GM20431 (cell line): ENCODE measurements around the gene GAS6.
"Not testable (repeated sequence)": the region's sequence is repeated elsewhere in the genome, so short reads cannot be mapped to it uniquely, and the experiment has no call there.

ENCODE experiments used
- in situ Hi-C: fragments of 300-500 bp; cut with MseI, MboI; formaldehyde crosslinking; loops from one replicate; pipeline ENCODE4 v1.15.0; 2020; ENCODE audit warnings: low sequenced_read_pairs; ENCODE audit not compliant: unreplicated experiment

The GAS6 gene

DNA sequence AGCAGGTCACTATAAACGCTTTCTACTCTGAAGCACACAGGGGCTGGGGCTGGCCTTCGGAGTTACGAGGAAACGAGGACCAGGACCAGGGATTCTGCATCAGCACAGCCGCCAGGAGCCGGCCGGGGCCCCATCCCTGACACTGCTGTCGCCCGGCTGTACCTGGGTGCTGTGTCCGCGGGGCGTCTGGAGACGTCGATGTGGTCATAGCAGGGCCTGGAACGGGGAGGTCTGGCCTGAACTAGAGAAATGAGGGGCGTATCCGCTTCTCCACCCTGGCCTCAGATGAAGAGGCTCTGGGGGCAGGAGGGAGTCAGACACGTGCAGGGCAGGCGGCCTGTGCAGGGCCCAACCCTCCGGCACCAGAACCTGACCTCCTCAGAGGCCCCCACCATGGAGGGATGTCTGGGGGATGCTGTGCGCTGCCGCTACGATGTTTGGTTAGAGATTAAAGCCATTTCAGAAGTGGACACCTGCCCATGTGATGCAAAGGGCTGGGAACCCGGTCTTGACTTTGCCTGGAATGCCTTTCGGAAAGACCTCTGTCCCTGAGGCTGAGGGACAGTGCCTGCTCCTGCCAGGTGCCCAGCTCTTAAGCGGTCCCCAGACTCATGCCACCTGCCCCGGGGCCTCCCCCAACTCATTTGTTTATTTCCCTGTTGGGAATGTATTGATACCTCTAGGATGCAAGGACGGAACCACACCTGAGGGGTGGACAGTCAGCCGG is 21.4 kb downstream of the GAS6 start:
- in situ Hi-C loops = no loop called here

DNA sequence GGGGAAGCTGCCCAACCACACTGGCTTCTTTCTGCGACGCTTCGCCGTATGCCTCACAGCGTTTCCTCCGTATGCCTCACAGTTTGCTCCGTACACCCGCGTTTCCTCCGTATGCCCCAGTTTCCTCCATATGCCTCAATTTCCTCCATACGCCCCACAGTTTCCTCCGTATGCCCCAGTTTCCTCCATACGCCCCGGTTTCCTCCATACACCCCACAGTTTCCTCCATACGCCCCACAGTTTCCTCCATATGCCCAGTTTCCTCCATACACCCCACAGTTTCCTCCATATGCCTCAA is 22.6 kb downstream of the GAS6 start:
- in situ Hi-C loops = no loop called here

DNA sequence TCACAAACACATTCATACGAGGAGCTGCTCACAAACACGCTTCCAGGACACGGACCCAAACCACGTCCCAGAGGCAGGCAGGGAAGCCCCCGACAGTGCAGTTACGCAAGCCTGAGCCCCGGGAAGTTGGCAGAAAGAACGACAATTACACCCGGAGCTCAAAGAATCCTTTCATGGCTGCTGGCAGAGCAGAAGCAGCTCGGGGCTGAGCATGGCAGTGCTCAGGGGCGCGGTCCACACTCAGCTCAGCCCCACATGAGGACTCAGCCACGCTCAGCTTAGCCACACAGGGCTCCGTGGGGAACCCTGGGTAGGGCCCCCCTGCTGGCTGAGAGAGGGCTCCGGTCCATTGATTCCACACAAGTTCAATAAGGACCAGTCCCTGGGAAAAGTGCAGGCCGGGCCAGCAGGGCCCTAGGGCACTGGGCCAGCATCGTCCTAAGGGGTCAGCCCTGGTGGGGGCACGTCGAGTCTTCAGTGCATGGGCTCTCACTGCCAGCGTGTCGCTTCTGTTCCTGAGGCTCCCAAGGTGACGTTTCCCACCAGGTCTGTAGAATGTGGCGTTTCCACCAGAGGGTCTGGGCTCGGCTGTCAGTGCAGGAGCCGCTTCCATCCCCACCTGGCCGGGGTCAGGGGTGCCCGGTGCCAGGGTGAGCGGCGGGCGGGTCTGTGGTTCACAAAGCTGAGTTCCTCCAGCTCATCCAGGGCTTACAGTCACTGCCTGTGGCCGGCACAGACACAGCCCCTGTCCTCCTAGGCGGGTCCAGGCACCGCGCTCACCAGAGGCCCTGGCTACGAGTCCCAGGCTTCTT is 23.1 kb downstream of the GAS6 start:
- in situ Hi-C loops = no loop called here

DNA sequence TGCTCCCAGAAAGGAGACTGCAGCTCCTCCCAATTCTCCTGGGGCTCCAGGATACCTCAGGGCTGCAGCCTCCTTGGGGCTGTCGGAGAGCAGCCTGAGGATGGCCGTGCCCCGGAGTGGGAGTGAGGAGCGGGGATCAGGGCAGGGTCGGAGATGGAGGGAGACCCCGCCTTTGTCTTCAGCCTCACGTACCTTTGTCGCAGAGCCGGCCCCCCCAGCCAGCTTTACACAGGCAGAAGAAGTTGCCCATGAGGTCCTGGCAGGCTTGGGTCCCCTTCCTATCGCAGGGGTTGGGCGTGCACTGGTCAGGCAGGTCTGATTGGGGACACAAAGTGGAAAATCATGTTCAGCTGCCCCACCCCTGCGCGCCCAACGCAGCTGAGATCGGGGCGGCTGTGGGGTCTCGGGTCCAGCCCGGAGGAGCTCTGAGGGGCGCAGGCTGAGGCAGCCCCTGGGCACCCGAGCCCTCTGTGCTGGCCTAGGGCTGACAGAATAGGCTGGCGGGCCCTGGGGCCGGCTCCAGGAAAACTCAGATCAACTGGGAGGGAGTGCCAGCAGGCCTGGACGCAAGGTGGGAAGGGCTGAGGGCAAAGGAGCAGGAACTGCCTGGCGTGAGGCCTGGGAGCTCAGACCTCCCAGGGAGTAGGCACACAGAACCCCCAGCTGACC is 24.2 kb downstream of the GAS6 start:
- in situ Hi-C loops = no loop called here

DNA sequence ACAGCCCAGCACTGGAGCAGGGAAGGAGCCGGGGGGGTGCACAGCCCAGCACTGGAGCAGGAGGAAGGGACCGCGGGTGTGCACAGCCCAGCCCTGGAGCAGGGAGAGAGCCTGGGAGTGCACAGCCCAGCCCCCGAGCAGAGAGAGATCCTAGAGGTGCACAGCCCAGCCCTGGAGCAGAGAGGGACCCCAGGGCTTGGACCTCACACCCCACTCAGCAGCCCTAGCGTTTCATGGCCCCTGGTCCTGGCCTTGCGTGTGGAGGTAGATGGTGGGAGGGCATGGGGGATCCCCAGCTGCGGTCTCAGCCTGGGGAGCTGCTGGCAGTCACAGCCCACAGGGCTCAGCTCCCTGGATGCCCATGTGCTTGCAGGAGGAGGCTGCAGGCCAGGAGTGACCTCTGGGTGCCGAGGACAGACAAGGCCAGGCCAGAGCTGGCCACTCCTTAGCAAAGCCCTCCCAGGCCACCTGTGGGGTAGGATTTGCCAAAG is 25.1 kb downstream of the GAS6 start:
- in situ Hi-C loops = no loop called here

DNA sequence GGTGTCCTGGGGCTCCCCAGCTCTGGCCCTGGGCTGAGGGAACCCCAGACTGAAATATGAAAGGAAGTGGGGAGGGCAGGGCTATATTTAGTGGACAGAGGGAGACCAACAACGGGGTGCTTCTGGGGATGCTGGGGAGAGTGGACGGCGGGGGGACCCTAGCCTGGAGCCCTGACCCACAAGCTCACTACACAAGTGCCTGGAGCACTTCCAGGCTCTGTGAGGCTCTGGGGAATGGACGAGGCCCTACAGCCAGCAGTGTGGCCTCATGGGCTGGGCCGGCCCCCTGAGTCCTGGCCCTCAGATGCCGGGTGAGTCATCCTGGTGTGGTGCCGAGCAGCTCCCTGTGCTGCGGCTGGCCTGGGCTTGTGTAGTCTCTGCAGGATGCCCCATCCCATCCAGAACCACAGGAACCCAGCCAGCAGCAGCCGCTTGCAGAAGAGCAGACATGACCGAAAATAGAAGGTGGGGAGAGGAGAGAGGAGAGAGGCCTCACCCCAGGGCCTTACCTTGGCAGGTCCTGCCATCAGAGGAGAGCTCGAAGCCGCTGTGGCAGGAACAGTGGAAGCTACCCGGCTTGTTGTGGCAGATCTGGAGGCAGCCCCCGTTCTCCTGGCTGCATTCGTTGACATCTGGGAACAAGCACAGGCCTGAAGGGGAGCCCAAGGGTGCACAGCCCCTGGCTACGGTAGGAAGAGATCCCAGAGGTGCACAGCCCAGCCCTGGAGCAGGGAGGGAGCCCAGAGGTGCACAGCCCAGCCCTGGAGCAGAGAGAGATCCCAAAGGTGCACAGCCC is 26.1 kb downstream of the GAS6 start:
- in situ Hi-C loops = no loop called here

DNA sequence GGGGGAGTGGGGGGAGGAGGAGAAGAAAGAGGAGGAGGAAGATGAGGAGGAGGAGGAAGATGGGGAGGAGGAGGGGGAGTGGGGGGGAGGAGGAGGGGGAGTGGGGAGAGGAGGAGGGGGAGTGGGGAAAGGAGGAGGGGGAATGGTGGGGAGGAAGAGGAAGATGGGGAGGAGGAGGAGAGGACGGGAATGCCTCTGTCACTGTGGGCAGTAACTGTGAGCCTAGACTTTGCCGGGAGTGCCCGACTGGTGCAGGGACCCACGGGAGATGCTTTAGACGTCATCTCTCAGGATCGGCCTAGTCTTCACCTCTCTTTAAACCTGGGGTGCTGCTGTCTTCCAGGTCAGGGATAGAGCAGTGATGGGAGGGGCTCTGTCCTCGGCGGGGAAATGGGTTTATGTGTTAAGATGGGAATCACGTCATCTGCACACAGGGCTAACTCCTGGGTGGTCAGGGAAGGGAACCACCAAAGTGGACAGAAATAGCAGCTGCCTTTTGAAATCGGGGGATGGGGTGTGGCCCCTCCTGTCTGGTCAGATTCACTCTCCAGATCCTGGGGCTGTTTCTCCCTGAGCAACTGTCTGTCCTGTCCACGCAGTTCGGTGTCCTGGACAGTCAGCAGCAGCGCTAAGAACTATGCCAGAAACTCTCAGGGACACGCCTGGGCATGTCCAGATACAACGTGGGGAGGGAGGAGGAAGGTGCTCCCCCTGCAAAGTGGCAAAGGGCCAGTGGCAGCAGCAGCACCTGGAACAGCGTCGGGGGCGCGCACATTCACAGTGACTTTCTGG is 26.9 kb downstream of the GAS6 start:
- in situ Hi-C loops = no loop called here

DNA sequence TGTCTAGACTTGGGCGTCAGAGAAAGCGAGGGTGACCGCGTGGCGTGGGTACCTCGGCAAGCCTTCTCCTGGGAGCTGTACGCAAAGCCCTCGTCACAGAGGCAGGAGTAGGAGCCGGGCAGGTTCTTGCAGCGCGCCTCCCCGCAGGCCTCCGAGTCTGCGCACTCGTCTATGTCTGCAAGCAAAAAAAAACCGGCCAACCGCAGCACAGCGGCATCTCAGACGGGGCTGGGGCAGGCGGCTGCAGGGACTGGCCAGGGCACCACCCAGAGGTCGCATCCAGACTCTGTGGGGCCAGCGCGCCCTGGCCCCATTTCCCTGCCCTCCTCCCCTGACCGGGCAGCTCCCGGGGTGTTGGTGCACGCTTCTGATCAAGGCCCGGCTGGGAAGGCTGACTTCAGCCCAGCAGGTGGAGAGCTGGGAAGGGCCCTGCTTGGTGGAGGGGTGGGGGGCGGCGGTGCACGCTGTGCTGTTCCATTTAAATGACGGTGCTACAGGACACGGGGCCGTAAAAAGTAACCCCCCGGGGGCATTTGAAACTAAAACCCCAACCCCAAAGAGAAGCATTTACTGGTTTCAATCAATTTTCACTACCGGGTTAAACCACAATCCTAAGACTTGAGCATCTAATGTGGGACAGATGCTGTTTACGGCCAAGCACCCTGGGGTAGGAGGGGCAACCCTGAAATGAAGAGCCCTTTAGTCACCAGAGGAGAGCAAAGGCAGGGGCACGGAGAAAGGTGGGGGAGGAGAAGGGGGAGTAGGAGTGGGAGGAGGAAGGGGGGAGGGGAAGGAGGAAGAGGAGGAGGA is 28.2 kb downstream of the GAS6 start:
- in situ Hi-C loops = no loop called here

DNA sequence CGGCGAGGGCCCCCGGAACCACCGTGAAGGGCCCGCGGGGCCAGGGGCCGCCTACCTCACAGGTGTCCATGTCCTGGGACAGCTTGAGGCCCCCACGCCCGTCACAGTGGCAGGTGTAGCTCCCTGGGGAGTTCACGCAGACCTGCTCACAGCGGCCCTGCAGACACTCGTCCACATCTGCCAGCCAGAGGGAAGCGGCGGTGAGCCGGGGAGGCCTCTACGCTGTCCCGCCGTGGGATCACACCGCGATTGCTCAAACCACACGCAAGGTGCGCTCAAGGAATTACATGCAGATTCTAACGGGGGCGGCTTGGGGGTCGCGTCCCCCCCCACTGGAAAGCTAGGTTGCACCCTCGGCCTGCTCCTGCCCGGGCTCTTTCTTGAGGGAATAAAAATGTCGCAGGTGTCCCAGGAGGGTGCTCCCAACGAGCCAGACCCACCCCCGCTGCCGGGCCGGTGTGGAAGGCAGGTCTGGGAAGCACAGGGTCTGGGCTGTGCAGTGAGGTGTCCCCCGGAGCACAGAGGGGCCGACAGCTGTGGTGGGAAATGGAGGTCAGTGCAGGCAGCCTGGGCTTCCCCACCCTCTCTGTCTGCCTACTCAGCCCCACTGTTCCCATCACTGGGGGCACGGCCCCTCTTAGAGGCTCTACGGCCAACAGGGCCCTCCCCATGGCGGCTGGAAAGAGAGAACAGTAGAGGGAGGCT is 29.2 kb downstream of the GAS6 start:
- in situ Hi-C loops = no loop called here

DNA sequence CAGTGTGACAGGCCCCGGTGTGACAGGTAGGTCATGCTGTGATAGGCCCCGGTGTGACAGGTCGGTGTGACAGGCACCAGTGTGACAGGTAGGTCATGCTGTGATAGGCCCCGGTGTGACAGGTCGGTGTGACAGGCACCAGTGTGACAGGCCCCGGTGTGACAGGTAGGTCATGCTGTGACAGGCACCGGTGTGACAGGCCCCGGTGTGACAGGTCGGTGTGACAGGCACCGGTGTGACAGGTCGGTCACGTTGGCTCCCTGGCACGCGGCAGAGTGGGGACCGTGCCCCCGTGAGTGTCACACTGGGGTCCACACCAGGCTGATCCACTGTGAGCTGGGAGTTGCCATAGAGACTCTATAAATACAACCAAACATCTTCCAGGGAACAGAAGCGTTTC is 29.9 kb downstream of the GAS6 start:
- in situ Hi-C loops = not testable (repeated sequence)

DNA sequence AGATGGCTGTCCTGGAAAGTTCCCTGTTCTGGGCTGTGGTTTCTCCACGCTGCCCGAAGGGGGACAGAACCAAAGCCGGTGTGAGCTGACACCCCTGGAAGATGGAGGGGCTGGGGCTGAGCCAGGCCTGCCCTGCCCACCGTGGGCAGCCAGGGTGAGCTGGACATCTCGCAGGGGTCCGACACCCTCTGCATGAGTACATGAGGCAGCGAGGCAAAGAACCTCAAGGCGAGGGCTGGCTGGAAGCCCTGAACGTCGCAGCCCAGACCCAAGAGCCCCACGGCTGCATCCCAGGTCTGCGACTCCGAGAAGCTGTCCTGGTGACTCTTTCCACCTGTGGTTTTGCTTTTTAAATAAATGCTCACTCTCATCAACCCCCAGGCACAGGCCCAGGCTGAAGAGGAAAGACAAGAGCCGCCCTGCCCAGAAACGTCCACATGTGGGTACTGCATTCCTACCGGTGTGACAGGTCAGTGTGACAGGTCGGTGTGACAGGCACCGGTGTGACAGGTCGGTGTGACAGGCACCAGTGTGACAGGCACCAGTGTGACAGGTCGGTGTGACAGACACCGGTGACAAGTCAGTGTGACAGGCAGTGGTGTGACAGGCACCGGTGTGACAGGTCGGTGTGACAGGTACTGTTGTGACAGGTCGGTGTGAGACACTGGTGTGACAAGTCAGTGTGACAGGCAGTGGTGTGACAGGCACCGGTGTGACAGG is 30.6 kb downstream of the GAS6 start:
- in situ Hi-C loops = no loop called here

DNA sequence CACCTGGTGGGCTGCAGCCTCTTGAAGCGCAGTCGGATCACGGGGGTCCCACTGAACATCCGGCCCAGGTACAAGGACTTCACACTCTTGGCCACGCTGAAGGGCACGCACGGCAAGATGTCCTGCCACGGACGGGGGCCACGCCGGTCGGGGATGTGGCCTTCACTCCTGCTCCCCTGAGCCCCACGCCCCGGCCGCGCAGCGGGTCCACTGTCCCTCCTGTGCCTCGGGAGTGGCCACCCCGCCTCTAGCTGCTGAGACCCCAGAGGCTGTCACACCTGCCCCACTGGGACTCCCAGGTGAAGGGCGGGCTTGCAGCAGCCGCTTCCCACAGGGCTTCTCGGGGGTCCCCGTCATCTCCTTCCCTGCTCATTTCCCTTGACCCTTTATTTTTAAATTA is 31.2 kb downstream of the GAS6 start:
- in situ Hi-C loops = no loop called here

DNA sequence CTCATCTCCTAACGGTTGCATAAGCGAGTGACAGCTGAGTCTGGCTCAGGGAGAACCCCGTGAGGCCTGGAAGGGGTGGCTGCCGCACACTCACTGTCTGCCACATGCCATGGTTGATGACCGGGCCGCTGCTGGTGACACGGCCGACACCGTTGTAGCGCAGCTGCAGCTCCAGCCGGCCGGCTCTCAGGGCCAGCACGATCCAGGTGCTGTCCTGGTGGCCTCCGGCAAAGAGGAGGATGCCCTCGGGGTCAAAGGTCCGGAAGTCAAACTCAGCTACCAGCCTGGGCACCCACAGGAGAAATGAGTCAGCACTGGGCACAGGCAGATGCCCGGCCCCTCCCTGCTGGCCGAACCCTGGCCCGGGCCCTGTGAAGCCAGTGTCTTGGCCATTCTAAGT is 31.7 kb downstream of the GAS6 start:
- in situ Hi-C loops = no loop called here

DNA sequence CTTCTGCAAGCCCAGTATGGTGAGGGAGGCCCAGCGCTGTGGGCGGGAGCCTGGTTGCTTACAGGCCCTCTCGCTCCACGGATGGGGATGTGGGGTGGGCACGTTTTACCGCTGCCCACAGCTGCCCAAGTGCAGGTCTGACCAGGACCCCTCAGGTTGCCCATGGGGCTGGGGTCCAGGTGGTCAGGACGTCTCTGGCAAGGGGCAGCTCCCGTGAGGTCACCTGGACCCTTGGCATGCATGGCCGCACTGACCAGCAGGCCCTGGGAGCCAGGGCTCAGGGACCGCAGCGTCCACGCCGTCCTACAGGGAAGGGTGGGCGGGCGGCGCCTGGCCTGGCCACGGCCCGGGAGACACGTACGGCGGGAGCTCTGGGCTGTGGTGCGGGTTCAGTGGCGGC is 32.8 kb downstream of the GAS6 start:
- in situ Hi-C loops = no loop called here

DNA sequence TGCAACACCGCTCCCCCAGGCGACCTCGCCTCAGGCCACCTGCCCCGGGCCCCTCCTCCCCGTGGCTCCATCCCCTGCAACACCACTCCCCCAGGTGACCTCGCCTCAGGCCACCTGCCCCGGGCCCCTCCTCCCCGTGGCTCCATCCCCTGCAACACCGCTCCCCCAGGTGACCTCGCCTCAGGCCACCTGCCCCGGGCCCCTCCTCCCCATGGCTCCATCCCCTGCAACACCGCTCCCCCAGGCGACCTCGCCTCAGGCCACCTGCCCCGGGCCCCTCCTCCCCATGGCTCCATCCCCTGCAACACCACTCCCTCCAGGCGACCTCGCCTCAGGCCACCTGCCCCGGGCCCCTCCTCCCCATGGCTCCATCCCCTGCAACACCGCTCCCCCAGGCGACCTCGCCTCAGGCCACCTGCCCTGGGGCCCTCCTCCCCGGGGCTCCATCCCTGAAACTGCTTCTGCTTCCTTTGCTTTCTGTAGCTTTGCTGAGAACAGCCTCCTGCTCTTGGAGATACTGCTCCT is 33.4 kb downstream of the GAS6 start:
- in situ Hi-C loops = not testable (repeated sequence)

DNA sequence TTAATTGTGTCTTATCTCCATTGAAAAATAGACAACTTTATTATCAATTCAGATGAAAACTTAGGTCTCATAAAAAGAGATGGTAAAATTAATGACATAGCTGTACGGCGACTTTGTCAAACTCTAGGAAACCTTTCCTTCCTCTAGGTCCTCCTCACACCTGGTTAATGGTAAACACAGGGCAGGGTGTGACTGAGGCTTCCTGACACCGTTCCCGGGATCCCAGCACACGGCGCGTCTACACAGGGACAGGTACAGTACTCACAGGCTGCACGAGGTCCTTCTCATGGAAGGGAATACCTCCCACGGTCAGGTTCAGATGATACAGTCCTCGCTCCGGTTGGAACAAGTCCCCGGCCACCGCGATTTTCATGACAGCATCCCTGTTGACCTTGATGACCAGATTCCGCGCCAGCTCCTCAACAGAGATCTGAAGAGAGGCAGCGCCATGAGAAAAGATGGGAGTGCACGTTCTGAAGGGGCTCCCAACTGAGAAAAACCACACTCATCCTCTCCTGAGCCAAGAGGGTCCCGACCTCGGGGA is 35.5 kb downstream of the GAS6 start:
- in situ Hi-C loops = no loop called here

DNA sequence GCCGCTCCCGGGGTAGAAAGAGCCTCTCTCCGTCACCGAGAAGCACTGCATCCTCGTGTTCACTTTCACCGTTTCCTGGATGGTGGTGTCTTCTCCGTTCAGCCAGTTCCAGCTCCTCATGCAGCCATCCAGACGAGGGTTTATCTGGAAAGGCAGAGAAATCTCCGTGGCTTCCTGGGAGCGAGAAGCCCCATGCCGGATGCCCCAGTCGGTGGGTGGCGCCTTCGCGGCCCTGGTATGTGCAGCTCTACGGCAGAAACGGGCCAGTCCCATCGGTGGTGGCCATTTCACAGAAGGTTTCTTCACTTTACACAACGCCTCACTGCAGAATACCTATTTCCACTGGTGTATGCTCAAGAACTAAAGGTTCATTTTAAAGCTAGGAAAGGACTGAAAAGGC is 36.9 kb downstream of the GAS6 start:
- in situ Hi-C loops = no loop called here
